OCI-LY3 (cell line): ENCODE measurements around the gene TCF12.

Experiments used
- EZH2phosphoT487 ChIP-seq: fragments of 200-600 bp; shearing (Covaris generic); IDR thresholded peaks from 2 replicates; pipeline ENCODE4 v1.6.1; 2018; ENCODE audit warnings: antibody characterized with exemption, mixed run types, low read depth
- TF ChIP-seq, protein P1 (sequence below): fragments of 200-600, 300-600 bp; sonication (generic); IDR thresholded peaks from 2 replicates; pipeline ENCODE4 v1.5.1; 2014; ENCODE audit warnings: antibody characterized with exemption, low read length, low read depth

DNA sequence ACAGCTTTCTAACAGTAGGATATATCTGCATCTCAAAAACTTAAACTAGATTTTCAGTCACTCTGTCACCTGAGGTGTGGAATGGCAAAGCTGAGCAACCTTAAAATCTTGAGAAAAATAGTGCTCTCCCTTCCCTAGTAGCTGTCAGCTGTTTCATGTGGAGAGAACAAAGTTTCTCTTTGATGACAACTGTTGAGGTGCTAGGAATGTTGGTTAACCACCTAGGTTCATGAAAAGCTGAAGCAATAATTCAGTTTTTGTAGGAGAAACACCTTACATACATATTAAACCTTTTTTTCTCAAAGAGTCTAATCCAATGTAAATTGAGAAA, 40.8 kb downstream of the TCF12 start:
- TF ChIP-seq, protein P1, sequence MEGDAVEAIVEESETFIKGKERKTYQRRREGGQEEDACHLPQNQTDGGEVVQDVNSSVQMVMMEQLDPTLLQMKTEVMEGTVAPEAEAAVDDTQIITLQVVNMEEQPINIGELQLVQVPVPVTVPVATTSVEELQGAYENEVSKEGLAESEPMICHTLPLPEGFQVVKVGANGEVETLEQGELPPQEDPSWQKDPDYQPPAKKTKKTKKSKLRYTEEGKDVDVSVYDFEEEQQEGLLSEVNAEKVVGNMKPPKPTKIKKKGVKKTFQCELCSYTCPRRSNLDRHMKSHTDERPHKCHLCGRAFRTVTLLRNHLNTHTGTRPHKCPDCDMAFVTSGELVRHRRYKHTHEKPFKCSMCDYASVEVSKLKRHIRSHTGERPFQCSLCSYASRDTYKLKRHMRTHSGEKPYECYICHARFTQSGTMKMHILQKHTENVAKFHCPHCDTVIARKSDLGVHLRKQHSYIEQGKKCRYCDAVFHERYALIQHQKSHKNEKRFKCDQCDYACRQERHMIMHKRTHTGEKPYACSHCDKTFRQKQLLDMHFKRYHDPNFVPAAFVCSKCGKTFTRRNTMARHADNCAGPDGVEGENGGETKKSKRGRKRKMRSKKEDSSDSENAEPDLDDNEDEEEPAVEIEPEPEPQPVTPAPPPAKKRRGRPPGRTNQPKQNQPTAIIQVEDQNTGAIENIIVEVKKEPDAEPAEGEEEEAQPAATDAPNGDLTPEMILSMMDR = no peak
- no peak for TF ChIP-seq EZH2phosphoT487
